Muscle of arm (tissue), 14 donors: ENCODE results near the gene GCNA. TPM values are rescaled to one million over a fixed set of nuclear protein-coding genes. Genes with fewer than 3 reads are reported as not detected.

ENCODE experiments used
- DNase-seq: peaks from one replicate; pipeline ENCODE4 v3.0.0-alpha.2; 2013
- long read RNA-seq, 11 donors: transcript quantifications; one replicate each; lab custom pipeline, GENCODE V29; 2026
- polyA plus RNA-seq, 12 donors: library from polyadenylated mRNA; unstranded; fragments of 120-200 nt; gene quantifications; one replicate each; pipeline ENCODE4 v1.2.1, GENCODE V29; 2013; ENCODE audit not compliant: insufficient read length in 12 of 12

The GCNA gene, protein sequence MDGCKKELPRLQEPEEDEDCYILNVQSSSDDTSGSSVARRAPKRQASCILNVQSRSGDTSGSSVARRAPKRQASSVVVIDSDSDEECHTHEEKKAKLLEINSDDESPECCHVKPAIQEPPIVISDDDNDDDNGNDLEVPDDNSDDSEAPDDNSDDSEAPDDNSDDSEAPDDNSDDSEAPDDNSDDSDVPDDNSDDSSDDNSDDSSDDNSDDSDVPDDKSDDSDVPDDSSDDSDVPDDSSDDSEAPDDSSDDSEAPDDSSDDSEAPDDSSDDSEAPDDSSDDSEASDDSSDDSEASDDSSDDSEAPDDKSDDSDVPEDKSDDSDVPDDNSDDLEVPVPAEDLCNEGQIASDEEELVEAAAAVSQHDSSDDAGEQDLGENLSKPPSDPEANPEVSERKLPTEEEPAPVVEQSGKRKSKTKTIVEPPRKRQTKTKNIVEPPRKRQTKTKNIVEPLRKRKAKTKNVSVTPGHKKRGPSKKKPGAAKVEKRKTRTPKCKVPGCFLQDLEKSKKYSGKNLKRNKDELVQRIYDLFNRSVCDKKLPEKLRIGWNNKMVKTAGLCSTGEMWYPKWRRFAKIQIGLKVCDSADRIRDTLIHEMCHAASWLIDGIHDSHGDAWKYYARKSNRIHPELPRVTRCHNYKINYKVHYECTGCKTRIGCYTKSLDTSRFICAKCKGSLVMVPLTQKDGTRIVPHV
- 1 to 10 TPM in 10 of 12 donors, not detected in 2; 1.5 to 3.8 (median 2.2) TPM for polyA plus RNA-seq
- long read RNA-seq, donor 1: 0 reads
- long read RNA-seq, donor 2: 0 reads
- long read RNA-seq, donor 3: 0 reads
- long read RNA-seq, donor 4: 0 reads
- long read RNA-seq, donor 5: 0 reads
- long read RNA-seq, donor 6: 0 reads
- long read RNA-seq, donor 7: 0 reads
- long read RNA-seq, donor 8: 0 reads
- long read RNA-seq, donor 9: 0 reads
- long read RNA-seq, donor 10: 0 reads
- long read RNA-seq, donor 11: 0 reads

DNA sequence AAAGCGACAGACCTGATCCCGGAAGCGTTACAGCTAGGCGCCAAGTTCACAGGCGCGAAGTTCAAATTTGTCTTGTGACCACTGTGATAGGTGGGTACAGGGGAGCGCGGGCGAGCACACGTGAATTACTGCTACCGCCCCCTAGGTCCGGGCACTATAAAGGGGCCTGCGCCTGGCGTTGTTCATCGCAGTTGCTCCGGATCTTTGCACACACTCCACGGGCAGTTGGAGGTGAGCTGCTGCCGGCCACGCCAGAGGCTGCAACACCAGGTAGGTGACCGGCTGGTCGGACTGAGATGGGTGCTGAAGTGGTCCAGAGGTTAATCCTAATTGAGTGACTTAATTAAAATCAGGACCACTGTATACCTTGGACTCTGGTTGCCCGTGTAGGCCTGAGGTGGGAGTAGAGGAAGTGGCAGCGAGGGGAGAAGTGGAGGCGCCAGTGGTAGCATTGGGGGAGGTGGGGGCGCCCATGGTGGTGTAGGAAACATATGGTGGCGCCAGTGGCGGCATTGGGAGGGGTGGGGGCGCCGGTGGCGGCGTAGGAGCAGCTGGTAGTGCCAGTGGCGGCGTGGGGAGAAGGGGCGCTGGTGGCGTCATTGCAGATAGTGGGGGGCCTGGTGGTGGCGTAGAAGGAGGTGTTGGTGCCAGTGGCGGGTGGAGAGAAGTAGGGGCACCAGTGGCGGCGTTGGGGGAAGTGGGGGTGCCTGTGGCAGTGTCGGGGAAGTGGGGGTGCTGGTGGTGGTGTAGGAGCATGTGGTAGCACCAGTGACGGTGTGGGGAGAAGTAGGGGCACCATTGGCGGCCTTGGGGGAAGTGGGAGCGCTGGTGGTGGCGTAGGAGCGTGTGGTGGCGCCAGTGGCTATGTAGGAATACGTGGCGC lies at the start of gene GCNA:
TSS of gene GCNA (plus strand) at position 185 of the 883 bp plus-strand sequence. CDS start 2,385 bp downstream, outside the sequence.
- no peak for DNase-seq

DNA sequence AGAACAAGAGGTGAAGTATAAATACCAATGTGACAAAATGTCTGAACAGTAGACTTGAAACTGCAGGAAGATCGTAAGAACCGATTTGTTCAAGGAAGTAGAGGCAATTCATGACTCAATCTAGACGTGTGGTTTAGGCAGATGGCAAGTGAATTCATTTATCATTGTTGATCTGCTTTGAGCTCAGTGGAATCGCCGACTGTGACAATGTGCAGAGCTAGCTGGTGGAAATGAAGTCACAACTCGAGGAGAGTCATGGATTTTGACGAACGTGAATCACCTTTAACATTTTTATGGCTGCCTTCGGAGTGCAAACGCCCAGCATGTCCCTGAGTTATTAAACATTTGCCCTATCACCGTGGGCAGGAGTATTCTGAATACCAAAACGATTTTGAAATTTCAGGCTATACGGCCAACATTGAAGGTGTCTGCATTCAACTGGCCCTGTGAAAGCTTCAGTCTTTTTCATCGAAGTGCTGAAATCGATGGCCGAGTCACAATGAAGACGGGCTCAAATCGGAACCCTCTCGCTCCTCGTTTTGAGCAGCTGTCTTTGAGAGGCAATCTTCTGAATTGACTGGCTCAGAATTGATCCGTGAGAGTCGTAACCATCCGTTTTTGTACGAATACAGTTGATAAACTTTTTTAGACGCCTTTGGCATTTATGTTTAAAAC lies 46.0 kb upstream of the GCNA start:
- DNase-seq: peak; percentile 15

DNA sequence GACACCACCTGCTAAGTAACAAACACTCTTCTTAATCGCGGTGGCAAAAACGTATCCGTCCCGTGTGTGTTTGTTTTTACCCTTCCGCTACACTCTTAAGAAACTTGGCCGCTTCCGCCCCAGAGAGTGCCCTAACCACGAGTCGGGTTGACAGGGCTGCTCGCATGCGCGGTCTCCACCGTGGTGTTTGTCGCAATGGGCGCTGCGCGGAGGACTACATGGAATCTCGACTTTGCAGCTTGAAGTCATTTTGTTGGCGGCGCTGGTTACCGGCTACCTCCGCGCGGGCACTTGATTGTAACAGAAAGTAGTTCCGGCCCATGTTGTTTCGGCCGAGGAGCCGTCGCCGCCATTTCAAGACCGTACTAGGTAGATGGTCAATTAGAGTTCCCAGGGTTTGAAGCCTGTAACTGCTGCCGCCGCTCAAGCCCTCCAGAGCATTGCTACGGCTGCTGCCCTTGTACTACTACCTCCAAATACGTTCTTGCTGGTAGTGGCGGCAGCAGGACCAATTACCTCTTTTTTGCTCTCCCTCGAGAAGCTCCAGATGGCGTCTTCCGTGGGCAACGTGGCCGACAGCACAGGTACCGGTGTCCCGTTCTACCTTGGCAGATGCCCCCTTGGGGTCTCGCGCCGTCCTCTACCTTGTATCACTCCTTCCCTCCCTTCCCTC lies 45.3 kb upstream of the GCNA start, which contains the start of gene OGT:
TSS of gene OGT (plus strand) at position 352 of the 673 bp plus-strand sequence. CDS start at position 548, 196 bp downstream.
- DNase-seq: peak; percentile 94

DNA sequence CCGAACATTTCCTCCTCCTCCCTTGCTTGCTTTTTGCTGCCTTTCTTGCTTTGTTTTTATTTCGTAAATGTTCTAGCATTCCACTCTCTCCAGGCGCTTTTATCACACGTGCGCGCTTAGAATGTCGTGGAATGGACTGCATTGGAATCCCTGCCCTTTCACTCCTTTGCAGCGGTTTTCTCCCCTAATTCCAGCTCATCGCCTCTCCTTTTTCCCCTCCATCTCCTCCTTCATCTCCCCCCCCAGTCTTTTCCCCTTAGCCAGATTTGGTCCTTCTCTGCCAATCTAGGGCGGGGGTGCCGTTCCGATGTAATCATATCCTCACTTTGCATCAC lies 44.8 kb upstream of the GCNA start:
- DNase-seq: no peak

- peak; percentile 55 for DNase-seq
Measured at GRCh38 chrX:71533851-71534561, 44.2 kb upstream of the GCNA start.

- DNase-seq: no peak
Measured at GRCh38 chrX:71534773-71535544, 43.3 kb upstream of the GCNA start.

- no peak for DNase-seq
Measured at GRCh38 chrX:71536285-71536684, 42.0 kb upstream of the GCNA start.

DNA sequence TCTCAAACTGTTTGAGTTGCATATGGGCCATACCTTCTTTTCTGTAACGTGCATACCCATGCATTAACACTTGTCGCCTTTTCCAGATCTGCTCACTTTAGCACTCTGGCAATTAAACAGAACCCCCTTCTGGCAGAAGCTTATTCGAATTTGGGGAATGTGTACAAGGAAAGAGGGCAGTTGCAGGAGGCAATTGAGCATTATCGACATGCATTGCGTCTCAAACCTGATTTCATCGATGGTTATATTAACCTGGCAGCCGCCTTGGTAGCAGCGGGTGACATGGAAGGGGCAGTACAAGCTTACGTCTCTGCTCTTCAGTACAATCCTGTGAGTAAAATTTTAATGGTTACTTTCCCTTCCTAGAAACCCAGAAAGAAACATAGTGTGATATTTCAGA lies 40.5 kb upstream of the GCNA start:
- DNase-seq: no peak

DNA sequence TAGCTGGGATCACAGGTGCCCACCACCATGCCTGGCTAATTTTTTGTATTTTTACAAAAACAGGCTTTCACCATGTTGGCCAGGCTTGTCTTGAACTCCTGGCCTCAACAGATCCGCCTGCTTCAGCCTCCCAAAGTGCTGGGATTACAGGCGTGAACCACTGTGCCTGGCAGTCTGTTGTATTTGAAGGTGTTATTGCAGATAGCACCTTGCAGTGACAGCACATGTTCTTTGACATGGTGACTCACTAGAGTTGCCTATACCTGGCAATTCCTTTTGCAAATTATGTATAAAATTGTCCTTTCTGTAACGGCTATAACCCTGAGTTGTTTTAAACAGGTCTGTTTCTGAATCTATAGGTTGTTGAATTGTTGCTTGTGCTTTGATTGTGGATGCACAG lies 37.4 kb upstream of the GCNA start:
- DNase-seq: no peak

GRCh38 chrX:71541210-71542022 lies 36.8 kb upstream of the GCNA start:
- no peak for DNase-seq

- DNase-seq: no peak
Measured at GRCh38 chrX:71542411-71542810, 35.8 kb upstream of the GCNA start.

- no peak for DNase-seq
Measured at GRCh38 chrX:71542825-71543224, 35.4 kb upstream of the GCNA start.

GRCh38 chrX:71543316-71543715 lies 34.9 kb upstream of the GCNA start:
- no peak for DNase-seq

DNA sequence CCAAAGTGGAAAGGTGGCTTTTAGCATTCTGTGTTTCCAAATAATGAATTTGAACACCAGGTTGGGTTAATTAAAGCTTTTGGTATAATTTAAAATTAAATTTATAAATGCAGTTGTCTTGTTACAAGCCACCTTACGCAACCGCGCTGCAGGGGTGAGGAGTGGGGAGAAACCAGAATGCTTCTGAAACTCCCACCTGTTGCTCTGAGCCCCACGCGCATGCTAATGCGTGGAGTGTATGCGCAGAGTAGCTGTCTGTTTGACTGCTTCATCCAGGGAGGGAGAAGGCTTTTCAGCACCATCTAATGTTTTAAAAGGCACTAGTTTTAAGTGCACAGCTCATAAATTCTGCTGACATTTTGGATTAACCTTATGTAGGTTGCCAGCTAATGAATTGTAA lies 32.9 kb upstream of the GCNA start:
- no peak for DNase-seq

DNA sequence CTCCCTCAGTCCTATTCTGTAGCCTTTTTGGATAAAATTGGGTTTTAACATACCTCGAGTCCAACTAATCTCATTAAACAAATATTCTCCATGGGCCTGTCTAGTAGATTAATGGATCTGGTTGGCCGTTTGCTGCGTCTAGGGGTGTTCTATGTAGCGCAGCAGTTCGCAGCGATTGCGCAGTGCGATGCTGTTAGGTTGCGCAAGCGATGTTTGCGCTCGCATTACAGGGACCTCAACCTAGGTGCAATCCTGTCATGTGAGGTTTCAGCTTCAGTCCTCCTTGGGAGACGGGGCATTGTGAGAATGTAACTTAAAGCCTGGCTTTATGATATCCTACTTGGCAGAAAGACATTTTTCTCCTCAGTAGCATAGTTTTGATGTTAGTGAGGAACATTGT lies 31.4 kb upstream of the GCNA start:
- DNase-seq: no peak

GRCh38 chrX:71547339-71547738 lies 30.9 kb upstream of the GCNA start:
- DNase-seq: no peak

DNA sequence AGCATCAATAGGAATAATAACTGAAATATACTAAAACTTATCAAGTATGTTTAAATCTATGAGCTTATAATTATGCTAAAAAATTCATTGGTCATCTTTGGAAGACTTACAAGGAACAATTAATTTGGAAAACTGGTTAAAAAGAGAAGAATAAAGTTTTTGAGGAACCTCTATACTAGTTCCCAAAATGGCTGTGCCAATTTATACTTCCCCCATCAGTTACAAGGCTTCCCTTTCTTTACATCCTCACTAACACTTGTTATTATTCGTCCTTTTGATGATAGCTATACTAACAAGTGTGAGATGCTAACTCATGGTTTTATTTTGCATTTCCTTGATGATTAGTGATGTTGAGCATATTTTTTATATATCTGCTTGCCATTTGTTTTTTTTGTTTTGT lies 28.3 kb upstream of the GCNA start:
- DNase-seq: no peak

DNA sequence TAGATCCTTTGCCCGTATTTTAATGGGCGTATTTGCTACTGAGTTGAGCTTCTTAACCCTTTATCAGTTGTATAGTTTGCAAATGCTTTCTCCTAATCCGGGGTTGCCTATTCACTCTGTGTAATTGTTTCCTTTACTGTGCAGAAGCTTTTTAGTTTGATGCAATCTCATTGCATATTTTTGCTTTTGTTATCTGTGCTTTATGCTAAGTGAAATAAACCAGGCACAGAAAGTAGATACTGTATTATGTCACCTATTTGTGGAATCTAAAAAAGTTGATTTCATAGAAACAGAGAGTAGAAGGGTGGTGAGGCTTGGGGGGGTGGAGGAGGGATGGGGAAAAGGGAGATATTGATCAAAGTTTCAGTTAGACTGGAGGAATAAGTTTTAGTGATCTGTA lies 27.7 kb upstream of the GCNA start:
- no peak for DNase-seq
